Astrocyte of the cerebellum (primary cell): ENCODE measurements around the gene CDK9.

Experiments used
- DNase-seq: peaks from one replicate; pipeline ENCODE4 v3.0.0-alpha.2; 2011; ENCODE audit warnings: low read depth
- H3K4me3 ChIP-seq: 2 replicates; pipeline ENCODE4 v1.5.1; 2011; ENCODE audit warnings: mild to moderate bottlenecking, low read depth, low read length, moderate library complexity
- CTCF ChIP-seq: IDR thresholded peaks from 2 replicates; pipeline ENCODE4 v1.5.1; 2012; ENCODE audit warnings: low read length, low read depth, moderate library complexity, mild to moderate bottlenecking; ENCODE audit errors: missing control alignments
- in situ Hi-C: cut with HindIII; loops from 2 replicates; pipeline ENCODE4 v1.10.0; 2017; ENCODE audit warnings: low sequenced_read_pairs

Gene CDK9

GRCh38 chr9:127785933-127786772, at the start of gene CDK9:
Gene CDK9, plus strand, starts transcription at chr9:127786034. Its CDS starts 115 bp downstream, at chr9:127786149.
- DNase-seq: peak; percentile 74
- in situ Hi-C loops: no loop called here
- TF ChIP-seq CTCF: no peak
- peak within 1 kb of the TSS; percentile 93 for H3K4me3 ChIP-seq

DNA sequence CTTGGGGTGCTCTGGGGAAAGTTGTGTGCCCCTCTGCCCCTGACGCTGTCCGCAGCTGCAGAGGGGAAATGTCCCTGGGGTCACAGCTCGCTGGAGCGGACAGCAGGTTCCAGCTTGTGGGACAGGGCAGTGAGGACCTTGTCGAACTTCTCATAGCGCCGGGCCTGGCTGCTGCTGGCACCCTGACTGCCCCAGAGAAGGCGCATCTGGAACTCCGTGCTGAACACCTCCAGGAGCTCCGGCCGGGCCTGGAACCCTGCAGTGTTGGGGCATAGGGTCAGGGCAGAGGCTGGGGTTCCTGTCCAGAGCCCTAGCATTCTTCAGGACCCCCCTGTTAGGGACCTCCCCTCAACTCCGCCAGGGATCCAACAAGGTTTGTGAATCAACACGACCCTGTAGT, 47.2 kb upstream of the CDK9 start:
- in situ Hi-C loops: no loop called here
- no peak for TF ChIP-seq CTCF
- no peak for DNase-seq
- H3K4me3 ChIP-seq: no peak overlapping the region

- H3K4me3 ChIP-seq: no peak overlapping the region
- DNase-seq: no peak
- in situ Hi-C loops: no loop called here
- no peak for TF ChIP-seq CTCF
Measured at GRCh38 chr9:127739614-127740330, 46.1 kb upstream of the CDK9 start.

GRCh38 chr9:127741831-127742434, 43.9 kb upstream of the CDK9 start:
- DNase-seq: no peak
- TF ChIP-seq CTCF: no peak
- peak overlapping the region; percentile 22 for H3K4me3 ChIP-seq
- in situ Hi-C loops: no loop called here

DNA sequence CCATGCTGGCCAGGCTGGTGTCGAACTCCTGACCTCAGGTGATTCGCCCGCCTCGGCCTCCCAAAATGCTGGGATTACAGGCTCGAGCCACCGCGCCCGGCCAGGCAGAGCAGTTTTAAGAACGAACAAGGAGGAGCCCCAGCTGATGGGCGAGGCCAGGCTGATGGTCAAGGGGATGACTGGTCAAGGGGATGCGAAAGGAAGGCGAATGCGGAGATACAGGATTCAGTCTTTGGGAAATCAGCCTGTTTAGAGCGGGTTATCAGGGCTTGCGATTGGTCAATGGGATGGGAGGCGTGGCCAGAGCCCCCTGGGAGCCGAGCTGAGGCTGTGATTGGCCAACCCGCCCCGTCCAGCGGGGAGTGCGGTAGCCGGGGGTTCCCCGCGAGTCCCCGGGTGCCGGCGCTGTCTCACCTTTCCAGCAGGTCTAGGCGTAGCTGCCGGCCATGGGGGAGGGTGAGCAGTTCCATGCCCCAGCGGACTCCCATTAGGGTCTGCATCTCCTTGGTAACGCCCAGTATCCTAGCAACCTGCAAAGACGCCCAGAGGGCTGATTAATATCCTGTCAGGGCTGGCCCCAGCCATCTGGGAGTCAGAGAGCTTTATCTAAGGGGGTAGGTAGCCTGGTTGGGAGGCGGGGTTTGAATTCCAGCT, 43.3 kb upstream of the CDK9 start:
- in situ Hi-C loops: no loop called here
- peak overlapping the region; percentile 22 for H3K4me3 ChIP-seq
- no peak for TF ChIP-seq CTCF
- DNase-seq: peak; percentile 43
